HG03066 (cell line): Measurements from ENCODE around the gene KLHL12.
A peak's percentile ranks its signal among the peaks of the same experiment; 100 is the strongest.

Experiments used
- ATAC-seq: cut with Tn5 transposase; IDR thresholded peaks from one replicate; pipeline ENCODE4 v1.9.1; 2021; ENCODE audit warnings: low read depth; ENCODE audit not compliant: unreplicated experiment

The KLHL12 gene

GRCh38 chr1:202926581-202927491 is at the start of gene KLHL12:
Gene KLHL12, minus strand, starts transcription at chr1:202927234. Its CDS starts 2,072 bp downstream, at chr1:202925162.
- ATAC-seq: peak; percentile 85

DNA sequence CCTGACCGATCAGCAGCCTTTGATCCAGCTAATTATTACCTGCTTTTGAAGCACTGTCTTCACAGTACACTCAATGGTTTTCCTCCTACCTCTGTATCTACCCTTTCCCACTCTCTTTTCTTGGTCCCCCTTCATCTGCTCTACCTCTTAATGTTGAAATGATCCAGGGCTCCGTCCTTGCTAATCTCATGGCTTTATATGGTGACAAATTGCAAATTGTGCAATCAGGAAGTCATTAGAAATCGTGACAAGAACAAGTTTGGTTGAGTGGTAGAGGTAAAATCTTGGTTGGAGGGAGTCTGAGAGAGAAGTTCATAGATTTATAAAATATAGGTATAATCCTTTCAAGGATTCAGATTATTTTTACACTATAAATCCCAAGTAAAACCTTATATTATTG is 49.6 kb upstream of the KLHL12 start:
- no peak for ATAC-seq

DNA sequence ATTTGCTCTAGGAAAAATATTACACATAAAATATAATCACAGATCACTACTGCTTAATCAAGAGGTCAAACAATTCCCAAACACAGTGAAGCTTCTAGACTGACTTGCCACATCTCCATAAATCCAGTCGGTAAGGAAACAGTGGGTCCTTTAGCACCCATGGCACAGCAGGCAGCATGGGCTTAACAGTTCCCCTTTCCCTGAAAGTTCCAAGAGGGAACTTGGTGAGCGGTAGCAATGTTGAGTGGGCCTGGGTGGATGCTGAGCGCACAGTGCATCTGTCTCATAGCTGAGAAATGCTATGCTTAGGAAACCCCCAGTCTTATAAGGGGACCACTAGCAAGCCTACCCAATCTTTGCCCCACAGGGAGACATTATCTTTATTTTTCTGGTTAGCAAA is 47.8 kb upstream of the KLHL12 start:
- no peak for ATAC-seq

GRCh38 chr1:202972046-202972445 is 45.0 kb upstream of the KLHL12 start:
- no peak for ATAC-seq

GRCh38 chr1:202968895-202969295 is 41.9 kb upstream of the KLHL12 start:
- ATAC-seq: no peak

GRCh38 chr1:202968351-202968750 is 41.3 kb upstream of the KLHL12 start:
- no peak for ATAC-seq

DNA sequence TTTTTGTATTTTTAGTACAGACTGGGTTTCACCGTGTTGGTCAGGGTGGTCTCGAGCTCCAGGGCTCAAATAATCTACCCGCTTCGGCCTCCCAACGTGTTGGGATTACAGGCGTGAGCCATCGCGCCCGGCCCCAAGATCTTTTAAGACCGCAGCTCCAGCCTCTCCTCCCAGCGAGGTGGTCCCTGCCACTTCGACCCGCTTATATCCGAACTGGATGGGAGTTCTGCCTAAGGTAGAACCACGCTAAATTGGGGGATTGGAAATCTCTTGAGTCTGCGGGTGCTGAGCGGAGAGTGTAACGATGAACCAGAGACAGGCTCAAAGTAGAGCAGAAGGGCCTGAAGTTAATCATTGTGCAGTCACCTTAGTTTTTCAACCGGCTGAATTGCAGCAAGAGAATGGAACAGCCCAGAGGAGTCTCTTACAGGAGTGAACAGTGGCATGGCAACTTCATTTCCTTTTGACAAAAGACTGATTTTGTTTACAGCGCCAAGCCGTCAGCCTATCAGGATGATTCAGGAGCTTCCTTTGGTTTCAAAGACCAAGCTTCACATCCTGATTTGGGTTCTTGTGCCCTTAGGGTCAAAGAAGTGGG is 40.7 kb upstream of the KLHL12 start:
- ATAC-seq: peak; percentile 22

- ATAC-seq: no peak
These were observed 39.2 kb upstream of the KLHL12 start for GRCh38 chr1:202966006-202966898.

- no peak for ATAC-seq
These were observed 38.4 kb upstream of the KLHL12 start for GRCh38 chr1:202965422-202965821.

- ATAC-seq: no peak
These were observed 37.9 kb upstream of the KLHL12 start for GRCh38 chr1:202964791-202965410.

GRCh38 chr1:202961220-202961880 is 34.3 kb upstream of the KLHL12 start:
- no peak for ATAC-seq

- ATAC-seq: no peak
These were observed 32.2 kb upstream of the KLHL12 start for GRCh38 chr1:202959276-202959620.

DNA sequence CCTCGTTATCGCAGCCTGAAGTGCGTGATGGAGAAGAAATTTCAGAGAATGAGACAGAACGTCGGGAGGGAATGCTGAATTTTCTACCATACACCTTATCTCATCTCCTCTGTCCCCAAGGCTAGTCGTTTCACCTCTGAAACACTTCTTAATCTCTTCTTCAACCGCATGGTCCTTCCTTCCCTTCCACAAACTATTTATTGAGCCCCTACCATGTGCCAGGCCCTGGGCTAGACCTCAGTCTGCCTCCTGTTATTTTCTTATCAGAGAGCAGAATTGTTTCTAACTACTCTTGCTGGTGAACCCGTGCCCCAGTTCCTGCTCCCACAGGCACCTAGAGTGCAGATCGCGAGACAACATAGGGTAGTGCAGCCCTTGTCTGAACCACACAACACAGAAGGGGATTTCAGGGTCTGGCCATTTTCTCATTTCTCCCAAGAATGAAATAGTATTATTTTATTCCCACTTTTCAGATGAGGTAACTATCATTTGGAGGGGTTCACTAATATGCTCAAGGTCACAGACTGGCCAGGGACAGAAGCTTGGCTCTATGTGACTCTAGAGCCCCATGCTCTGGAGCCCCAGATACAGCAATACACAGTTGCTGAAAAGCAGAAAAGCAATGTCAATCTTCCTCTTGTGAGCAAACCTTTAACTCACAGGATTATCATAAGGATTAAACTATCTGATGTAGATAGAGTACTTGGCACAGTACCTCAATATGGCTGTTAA is 31.7 kb upstream of the KLHL12 start:
- ATAC-seq: no peak

- ATAC-seq: peak; percentile 98
These were observed 30.9 kb upstream of the KLHL12 start, which contains the start of gene ADIPOR1 for GRCh38 chr1:202957733-202958543. Gene ADIPOR1, minus strand, starts transcription at chr1:202958312. Its CDS starts 7,242 bp downstream, at chr1:202951070.

GRCh38 chr1:202956969-202957368 is 29.9 kb upstream of the KLHL12 start:
- ATAC-seq: no peak

DNA sequence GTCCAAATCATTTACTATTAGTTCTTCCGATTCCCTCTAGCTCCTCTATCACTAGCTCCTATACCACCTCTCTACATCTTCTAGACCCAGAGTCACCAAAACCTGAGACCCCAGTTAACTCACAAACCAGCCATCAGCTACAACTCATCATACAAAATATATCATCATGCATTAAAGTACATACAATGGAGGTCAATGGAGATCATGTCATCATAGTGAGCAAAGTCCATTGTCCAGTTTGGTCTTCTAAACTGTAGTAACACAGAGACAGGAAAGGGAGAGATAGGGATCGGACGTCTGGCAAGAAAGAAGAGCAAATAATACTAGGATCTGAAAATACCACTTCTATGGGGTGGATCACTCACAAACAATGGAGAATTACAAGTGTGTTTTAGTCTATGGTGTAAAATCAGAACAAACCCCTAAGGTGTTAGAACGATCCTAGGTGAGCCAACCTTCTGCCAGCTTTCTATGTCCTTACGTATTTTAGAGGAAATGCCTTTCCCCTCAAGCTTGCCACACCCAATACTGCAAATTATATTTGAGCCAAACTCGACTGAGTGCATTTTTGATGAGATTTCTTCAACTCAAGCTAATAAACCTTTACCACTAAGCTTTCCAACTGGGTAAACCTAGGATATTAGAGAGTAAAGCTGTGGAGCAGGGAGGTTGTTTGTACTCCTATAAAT is 27.2 kb upstream of the KLHL12 start:
- ATAC-seq: no peak

DNA sequence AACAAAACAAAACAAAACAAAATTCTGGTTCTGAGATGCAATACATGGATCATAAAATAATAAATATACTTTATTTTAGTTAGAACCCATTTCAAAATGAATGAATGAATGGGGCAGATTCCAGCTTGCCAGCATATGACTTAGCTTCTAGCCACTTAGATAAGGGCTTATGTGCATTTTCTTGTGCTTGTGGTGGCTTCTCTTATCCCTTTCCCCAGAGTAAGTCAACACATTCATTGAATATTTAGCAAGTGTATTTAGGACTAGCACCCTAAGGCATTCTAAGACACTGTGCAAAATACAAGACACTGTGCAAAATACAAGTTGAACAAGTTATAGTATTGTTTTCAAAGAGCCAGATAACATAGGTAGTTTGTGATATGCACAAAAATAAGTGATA is 26.4 kb upstream of the KLHL12 start:
- ATAC-seq: no peak

DNA sequence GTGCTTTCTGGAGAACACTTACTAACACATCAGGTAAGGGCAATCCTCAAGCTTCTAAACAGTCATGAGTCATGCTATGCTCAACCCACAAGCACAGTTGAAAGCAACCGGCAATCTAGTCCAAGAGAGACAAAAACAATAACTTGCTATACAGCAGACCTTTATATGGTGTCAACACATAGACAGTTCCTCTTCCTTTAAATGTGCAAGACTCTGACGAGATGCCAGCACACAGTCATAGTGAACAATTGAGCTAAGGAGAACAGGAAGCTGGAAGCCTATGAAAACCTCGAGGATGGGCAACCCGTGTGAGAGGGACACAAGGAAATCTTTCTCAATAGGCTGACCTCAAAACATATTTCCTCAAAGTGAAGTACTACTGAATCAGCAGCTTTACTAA is 25.8 kb upstream of the KLHL12 start:
- no peak for ATAC-seq
